ENCODE data around the gene ORMDL2.
A peak's percentile ranks its signal among the peaks of the same experiment; 100 is the strongest.

The ORMDL2 gene

GRCh38 chr12:55817345-55818139 lies at the start of gene ORMDL2, which contains the start of gene SARNP:
TSS of gene ORMDL2 (plus strand) at chr12:55818041. CDS start at chr12:55819000, 959 bp downstream.
TSS of gene SARNP (minus strand) at chr12:55817724. CDS start at chr12:55817701, 23 bp downstream.
- peak; percentile 99 for DNase-seq

GRCh38 chr12:55771736-55772135 lies 46.1 kb upstream of the ORMDL2 start:
- no peak for DNase-seq

- no peak for DNase-seq
Measured at GRCh38 chr12:55777856-55778255, 40.0 kb upstream of the ORMDL2 start.

- no peak for DNase-seq
Measured at GRCh38 chr12:55780685-55781084, 37.2 kb upstream of the ORMDL2 start.

GRCh38 chr12:55788546-55788945 lies 29.3 kb upstream of the ORMDL2 start:
- DNase-seq = no peak

- no peak for DNase-seq
Measured at GRCh38 chr12:55789171-55789570, 28.7 kb upstream of the ORMDL2 start.

- no peak for DNase-seq
Measured at GRCh38 chr12:55789893-55790292, 27.9 kb upstream of the ORMDL2 start.

GRCh38 chr12:55795950-55796349 lies 21.9 kb upstream of the ORMDL2 start:
- no peak for DNase-seq

- DNase-seq = peak; percentile 1
Measured at GRCh38 chr12:55797068-55797467, 20.8 kb upstream of the ORMDL2 start.

GRCh38 chr12:55797550-55797949 lies 20.3 kb upstream of the ORMDL2 start:
- DNase-seq = no peak

GRCh38 chr12:55806982-55807381 lies 10.9 kb upstream of the ORMDL2 start:
- DNase-seq = no peak

- DNase-seq = no peak
Measured at GRCh38 chr12:55809274-55809673, 8.6 kb upstream of the ORMDL2 start.

GRCh38 chr12:55812088-55812487 lies 5.8 kb upstream of the ORMDL2 start:
- no peak for DNase-seq

- no peak for DNase-seq
Measured at GRCh38 chr12:55814257-55814656, 3.6 kb upstream of the ORMDL2 start.

GRCh38 chr12:55815473-55815872 lies 2.4 kb upstream of the ORMDL2 start:
- DNase-seq = no peak

- no peak for DNase-seq
Measured at GRCh38 chr12:55816881-55817344, 928 bp upstream of the ORMDL2 start.

- DNase-seq = no peak
Measured at GRCh38 chr12:55818140-55818728, 393 bp downstream of the ORMDL2 start.

GRCh38 chr12:55818886-55819285 lies 1.0 kb downstream of the ORMDL2 start:
- DNase-seq = no peak

GRCh38 chr12:55820679-55821078 lies 2.8 kb downstream of the ORMDL2 start:
- DNase-seq = no peak

- no peak for DNase-seq
Measured at GRCh38 chr12:55822228-55822627, 4.4 kb downstream of the ORMDL2 start.

- no peak for DNase-seq
Measured at GRCh38 chr12:55823419-55823818, 5.6 kb downstream of the ORMDL2 start.

- DNase-seq = no peak
Measured at GRCh38 chr12:55824726-55825125, 6.9 kb downstream of the ORMDL2 start.

GRCh38 chr12:55827806-55828205 lies 10.0 kb downstream of the ORMDL2 start:
- no peak for DNase-seq

- no peak for DNase-seq
Measured at GRCh38 chr12:55828357-55828756, 10.5 kb downstream of the ORMDL2 start.
